Posterior cingulate gyrus (tissue), 11 donors: Measurements from ENCODE around the gene IREB2.
"Not testable (repeated sequence)": the region's sequence is repeated elsewhere in the genome, so short reads cannot be mapped to it uniquely, and the experiment has no call there.

Experiments used
- DNase-seq, 10 donors: peaks; one replicate each; pipeline versions ENCODE4 v3.0.0 to v3.0.0-alpha.2; 2020 to 2021; ENCODE audit warnings: mixed read lengths in 3 of 10
- intact Hi-C: fragments of 100-400 bp; cut with DNase I; formaldehyde crosslinking; loops from one replicate; pipeline ENCODE4 v1.15.1; 2023

The IREB2 gene

GRCh38 chr15:78427953-78428352, 10.1 kb upstream of the IREB2 start:
- intact Hi-C loops: no loop called here
- no peak for DNase-seq

- intact Hi-C loops: no loop called here
Observed at GRCh38 chr15:78429477-78429876, 8.5 kb upstream of the IREB2 start.

GRCh38 chr15:78431955-78432354, 6.1 kb upstream of the IREB2 start:
- intact Hi-C loops: no loop called here
- no peak for DNase-seq

More at GRCh38 chr15:78429477-78429876, 8.5 kb upstream of the IREB2 start:
- DNase-seq: no peak

GRCh38 chr15:78432664-78433063, 5.4 kb upstream of the IREB2 start:
- no peak for DNase-seq
- intact Hi-C loops: no loop called here

- DNase-seq: no peak
- intact Hi-C loops: no loop called here
Observed at GRCh38 chr15:78434134-78434533, 3.9 kb upstream of the IREB2 start.

GRCh38 chr15:78434711-78435110, 3.3 kb upstream of the IREB2 start:
- DNase-seq, intact Hi-C loops: not testable (repeated sequence)

DNA sequence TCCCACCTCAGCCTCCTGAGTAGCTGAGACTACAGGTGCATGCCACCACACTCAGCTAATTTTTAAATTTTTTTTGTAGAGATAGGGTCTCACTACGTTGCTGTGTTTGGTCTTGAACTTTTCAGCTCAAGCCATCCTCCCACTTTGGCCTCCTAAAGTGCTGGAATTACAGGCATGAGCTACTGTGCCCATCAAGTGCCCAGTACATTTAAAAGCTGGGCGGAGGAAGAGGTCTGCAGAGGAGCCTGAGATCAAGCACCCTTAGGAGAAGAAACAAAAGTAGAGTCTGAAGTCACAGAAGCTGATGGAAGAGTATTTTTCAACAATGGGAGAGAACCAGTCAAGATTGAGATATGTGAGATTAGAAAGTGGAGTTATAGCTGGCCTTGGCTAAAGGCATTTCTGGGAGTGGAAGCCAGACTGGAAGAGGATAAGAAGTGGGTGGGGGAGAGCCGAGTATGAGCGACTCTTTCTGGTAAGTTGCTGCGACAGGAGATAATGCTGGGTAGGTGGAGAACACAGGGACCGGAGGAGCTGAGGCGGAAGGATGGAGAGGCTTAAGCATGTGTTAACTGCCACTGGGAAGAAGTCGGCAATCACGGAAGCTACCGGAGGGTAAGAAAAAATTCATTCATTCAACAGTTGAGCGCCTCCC, 782 bp upstream of the IREB2 start:
- DNase-seq: no peak
- intact Hi-C loops: no loop called here

DNA sequence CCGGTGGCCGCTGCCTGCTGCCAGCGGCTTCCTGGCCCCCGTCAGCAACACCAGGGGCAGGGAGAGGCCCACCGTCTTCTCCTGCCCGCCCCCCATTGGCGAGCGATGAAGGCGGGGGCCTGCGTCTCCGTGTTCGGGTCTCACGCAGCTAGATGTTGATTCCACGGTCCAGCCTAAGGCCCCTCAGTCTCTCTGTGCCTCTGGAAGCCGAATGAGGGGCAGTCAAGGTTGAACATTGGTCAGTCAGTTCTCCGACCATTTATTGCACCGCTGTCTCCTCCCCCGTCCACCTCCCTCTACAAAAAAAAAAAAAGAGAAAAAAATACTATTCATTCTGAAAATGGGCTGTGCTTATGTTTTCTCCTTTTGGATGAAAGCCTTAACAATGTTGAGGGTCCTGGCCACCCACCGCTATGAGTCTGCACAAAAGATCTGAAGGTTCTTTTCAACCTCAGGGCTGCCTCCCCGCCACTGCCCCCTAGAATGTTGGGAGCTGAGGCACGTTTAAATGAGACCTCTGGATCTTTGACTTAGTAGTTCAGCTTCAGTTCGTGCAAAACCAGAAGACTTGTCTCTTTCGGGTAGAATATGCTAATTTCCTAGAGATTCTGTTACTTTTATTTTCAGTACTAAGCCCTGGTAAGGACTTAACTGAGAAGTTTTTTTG, 736 bp downstream of the IREB2 start:
- intact Hi-C loops: loop anchor here (2.0 kb wide), 1 partner anchor 102 kb away; the partner anchor contains the start of gene PSMA4

DNA sequence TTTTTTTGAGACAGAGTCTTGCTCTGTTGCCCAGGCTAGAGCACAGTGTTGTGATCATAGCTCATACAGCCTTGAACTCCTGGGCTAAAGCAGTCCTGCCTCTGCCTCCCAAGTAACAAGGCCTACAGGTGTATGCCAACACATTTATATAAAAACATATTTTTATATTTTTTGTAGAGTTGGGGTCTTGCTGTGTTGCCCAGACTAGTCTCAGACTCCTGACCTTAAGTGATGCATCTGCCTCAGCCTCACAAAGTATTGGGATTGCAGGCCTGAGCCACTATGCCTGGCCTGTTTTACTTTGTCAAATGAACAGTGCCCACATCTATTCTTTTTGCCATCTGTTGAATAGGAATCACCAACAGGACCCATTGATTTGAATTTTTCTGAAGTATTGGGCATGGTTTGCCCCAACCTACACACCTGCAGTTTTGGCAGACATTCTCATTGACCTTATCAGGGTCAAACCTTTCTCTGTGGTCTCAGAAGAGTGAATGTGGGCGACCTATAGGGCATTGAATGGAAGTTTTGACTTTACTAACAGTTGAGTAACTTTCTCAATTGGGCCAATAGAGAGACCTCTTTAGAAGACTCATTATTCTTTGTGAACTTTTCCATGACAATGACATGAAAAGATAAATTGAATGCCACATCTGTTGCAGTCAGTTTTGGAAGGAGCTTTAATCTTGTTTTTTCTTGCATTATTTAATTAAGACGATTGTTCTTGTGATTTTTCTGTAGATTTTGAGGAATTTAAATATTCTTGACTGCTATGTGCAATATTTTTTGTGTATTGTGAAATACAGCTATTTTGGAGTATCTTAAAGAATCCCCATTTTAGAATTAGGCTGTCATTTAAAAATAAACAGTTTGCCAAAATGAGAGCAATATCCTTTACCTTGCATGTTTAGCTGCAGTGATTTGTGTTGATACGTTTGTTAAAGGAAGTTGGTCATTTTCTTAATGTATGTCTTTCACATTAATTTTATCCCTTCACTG, 2.7 kb downstream of the IREB2 start:
- no peak for DNase-seq
- intact Hi-C loops: no loop called here

More for the DNA sequence above, 736 bp downstream of the IREB2 start:
- DNase-seq: no peak

- intact Hi-C loops: no loop called here
- no peak for DNase-seq
Observed at GRCh38 chr15:78444255-78444654, 6.2 kb downstream of the IREB2 start.

- DNase-seq: no peak
- intact Hi-C loops: no loop called here
Observed at GRCh38 chr15:78445875-78446274, 7.9 kb downstream of the IREB2 start.

DNA sequence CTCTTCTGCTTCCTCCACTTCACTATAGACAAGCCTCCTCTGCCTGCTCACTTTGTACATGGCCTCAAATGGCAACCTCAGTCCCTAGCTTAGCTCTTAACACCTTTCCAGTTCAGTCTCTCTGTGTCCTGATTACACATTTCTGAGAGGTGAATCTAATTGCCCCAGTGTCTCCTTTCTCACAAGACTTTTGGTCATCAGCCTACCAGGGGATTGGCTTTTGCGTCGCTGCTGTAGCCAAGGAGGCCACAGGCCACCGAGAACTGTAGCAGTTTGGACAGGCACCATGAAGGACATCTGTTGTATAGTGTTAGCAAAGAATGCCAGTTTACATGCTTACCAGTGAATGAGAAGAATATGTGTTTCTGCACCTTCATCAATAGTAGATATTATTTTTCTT, 8.5 kb downstream of the IREB2 start:
- DNase-seq: no peak
- intact Hi-C loops: no loop called here

- no peak for DNase-seq
- intact Hi-C loops: no loop called here
Observed at GRCh38 chr15:78448441-78449219, 10.6 kb downstream of the IREB2 start.

- DNase-seq: no peak
- intact Hi-C loops: no loop called here
Observed at GRCh38 chr15:78449220-78449999, 11.4 kb downstream of the IREB2 start.

DNA sequence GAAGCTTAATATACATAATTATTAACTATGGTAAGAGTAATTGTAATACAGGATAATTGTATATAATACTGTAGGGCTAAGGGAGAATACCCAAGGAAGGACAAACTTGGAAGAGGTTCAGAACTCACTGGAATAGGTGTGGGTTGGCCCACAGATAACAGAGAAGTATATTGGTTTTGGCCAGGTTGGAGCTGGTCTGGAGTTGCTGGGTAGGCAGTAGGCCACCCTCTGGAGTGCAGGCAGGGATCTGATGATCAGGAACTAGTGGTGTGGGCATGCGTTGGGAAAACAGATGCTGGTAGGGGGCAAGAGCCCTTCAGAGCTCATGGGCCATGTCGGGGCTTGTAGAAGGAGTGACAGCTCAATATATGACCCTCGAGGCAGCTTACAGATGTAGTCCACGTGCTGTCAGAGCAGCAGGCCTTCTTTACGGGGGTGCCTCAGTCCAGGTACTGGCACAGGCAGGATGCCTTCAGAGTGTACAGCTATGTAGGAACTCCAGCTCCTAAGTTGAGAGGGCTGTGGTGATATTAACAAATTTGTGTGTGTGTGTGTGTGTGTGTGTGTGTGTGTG, 12.4 kb downstream of the IREB2 start:
- DNase-seq: no peak
- intact Hi-C loops: no loop called here

DNA sequence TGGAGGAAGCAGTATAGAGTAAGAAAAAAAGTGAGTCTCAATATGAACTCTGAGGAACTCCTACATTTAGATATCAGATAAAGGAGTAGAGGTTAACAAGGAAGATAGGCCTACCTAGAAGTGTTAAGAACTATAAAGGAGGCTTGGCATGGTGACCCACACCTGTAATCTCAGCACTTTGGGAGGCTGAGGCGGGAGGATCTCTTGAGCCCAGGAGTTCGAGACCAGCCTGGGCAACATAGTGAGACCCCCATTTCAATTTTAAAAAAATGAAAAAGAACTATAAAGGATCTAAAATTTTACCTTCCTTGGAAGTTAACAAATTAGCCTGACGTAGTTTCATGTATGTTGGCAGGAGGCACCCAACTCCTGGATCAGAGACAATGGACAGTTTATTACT, 14.5 kb downstream of the IREB2 start:
- intact Hi-C loops: no loop called here
- no peak for DNase-seq

DNA sequence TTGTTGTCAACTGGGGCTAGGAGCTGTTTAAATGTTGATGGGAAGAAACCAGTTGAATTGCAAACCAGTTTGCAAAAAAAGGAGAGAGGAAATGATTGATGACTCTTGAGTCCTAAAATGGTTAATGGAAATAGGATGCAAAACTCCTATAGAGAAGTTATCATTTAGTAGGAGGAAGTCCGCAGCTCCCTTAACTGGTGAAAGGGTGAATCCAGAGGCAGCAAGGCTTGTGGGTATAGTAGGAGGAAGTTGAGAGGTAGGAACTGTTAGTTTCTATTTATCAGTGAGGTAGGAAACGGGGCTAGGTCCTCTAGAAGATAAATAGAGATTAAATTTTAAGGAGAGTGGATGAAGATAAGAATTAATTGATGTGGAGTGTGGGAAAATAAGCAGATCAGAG, 15.4 kb downstream of the IREB2 start:
- DNase-seq: no peak

DNA sequence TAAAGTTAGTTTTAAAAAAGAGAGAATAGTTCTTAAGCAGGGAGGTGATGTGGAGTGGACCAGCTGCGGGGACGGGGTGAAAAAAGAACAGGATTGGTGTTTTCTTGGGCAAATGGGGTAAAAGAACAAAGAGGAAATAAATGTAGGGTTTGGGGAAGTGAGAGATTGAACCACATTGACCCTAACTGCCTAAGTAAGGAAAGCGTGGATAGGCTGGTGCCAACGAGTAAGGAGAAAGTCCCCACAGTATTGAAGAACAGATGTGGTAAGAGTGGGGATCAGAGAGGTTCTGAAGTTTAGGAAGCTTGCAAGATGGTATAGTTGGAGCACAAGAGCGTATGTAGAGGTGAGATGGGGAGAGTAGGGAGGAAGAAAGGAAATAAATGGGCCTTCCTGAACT, 17.0 kb downstream of the IREB2 start:
- intact Hi-C loops: no loop called here
- DNase-seq: no peak

More for the DNA sequence above, 15.4 kb downstream of the IREB2 start:
- intact Hi-C loops: no loop called here

GRCh38 chr15:78455749-78456148, 17.7 kb downstream of the IREB2 start:
- no peak for DNase-seq
- intact Hi-C loops: no loop called here
